SU-DHL-6 (cell line): ENCODE data around the gene PHKB.

Experiments
- EZH2phosphoT487 ChIP-seq: fragments of 200-600 bp; sonication (generic), shearing (Covaris generic); conservative IDR thresholded peaks from 2 replicates; pipeline ENCODE4 v1.6.1; 2018; ENCODE audit warnings: mild to moderate bottlenecking, antibody characterized with exemption, low read length, moderate library complexity, mixed read lengths
- TF ChIP-seq, protein P1 (sequence below): fragments of 200-600 bp; sonication (generic); IDR thresholded peaks from one replicate; pipeline ENCODE4 v1.5.1; 2017; ENCODE audit warnings: antibody characterized with exemption, mild to moderate bottlenecking, low read length, moderate library complexity; ENCODE audit not compliant: insufficient read depth, poor library complexity, severe bottlenecking

DNA sequence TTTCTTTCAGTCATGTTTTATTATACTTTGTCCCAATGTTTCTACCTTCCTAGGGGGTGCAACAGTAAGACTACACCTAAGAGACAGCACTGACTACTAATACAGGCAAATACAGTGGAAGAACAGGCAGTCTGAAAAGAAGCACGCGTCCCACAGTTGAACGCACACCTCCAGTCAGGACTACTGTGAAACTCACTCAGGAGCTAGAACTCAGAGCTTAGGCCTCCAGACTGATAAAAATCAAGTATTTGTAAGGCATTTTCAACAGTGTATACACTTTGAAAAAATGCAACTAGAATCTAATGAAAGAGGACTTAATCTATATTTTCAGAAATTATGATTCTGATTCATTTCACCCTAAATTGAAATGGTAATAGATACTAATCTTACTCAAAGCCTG is 14.7 kb upstream of the PHKB start:
- TF ChIP-seq, protein P1, sequence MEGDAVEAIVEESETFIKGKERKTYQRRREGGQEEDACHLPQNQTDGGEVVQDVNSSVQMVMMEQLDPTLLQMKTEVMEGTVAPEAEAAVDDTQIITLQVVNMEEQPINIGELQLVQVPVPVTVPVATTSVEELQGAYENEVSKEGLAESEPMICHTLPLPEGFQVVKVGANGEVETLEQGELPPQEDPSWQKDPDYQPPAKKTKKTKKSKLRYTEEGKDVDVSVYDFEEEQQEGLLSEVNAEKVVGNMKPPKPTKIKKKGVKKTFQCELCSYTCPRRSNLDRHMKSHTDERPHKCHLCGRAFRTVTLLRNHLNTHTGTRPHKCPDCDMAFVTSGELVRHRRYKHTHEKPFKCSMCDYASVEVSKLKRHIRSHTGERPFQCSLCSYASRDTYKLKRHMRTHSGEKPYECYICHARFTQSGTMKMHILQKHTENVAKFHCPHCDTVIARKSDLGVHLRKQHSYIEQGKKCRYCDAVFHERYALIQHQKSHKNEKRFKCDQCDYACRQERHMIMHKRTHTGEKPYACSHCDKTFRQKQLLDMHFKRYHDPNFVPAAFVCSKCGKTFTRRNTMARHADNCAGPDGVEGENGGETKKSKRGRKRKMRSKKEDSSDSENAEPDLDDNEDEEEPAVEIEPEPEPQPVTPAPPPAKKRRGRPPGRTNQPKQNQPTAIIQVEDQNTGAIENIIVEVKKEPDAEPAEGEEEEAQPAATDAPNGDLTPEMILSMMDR = no peak
- TF ChIP-seq EZH2phosphoT487 = no peak
